HEK293 (cell line): ENCODE results near the gene S100A2.

Source experiments
- CTCF ChIA-PET: fragments of 350-600 bp; formaldehyde crosslinking; extraction: SDS; loops from one replicate; lab custom pipeline; 2021; ENCODE audit warnings: antibody characterized with exemption; lab: Yijun Ruan, JAX
- POLR2A ChIA-PET: fragments of 300-600 bp; formaldehyde crosslinking; extraction: SDS; loops from one replicate; lab custom pipeline; 2020; ENCODE audit warnings: antibody characterized with exemption, inconsistent platforms; lab: Yijun Ruan, JAX
- H3K27ac ChIP-seq: fragments of 200-500 bp; sonication (Bioruptor generic); 2 replicates; pipeline ENCODE4 v1.5.1; 2014; ENCODE audit warnings: low read depth, low read length, control low read depth, inconsistent platforms; ENCODE audit errors: extremely low read depth
- H3K36me3 ChIP-seq, 2 experiments: fragments of 200-500 bp in 1 of 2; sonication (Bioruptor generic) in 1 of 2; 1 replicate in 1 of 2; 2 replicates in 1 of 2; pipeline ENCODE4 v1.5.1; 2014 to 2017; ENCODE audit warnings: inconsistent platforms in 2 of 2, low read length in 2 of 2; ENCODE audit not compliant: control insufficient read depth in 2 of 2, insufficient read depth in 1 of 2
- H3K4me1 ChIP-seq: fragments of 200-500 bp; sonication (Bioruptor generic); 2 replicates; pipeline ENCODE4 v1.5.1; 2014; ENCODE audit warnings: mild to moderate bottlenecking, low read length, inconsistent platforms; ENCODE audit not compliant: control insufficient read depth, insufficient read depth
- H3K4me3 ChIP-seq: 2 replicates; pipeline ENCODE4 v1.5.1; 2011; ENCODE audit warnings: low read depth, mild to moderate bottlenecking, control low read depth, low read length, moderate library complexity
- H3K9me3 ChIP-seq: fragments of 200-500 bp; sonication (Bioruptor generic); 2 replicates; pipeline ENCODE4 v1.5.1; 2014; ENCODE audit warnings: low read depth, low read length, inconsistent platforms; ENCODE audit not compliant: control insufficient read depth, insufficient read depth
- CTCF ChIP-seq: fragments of 450-650 bp; formaldehyde crosslinking; IDR thresholded peaks from 2 replicates; pipeline ENCODE4 v1.5.1; 2016; ENCODE audit warnings: missing biosample characterization, missing genetic modification characterization
- EGR2 ChIP-seq: fragments of 450-650 bp; formaldehyde crosslinking; IDR thresholded peaks from 2 replicates; pipeline ENCODE4 v1.5.1; 2016; ENCODE audit warnings: low read depth, missing biosample characterization, missing genetic modification characterization
- FEZF1 ChIP-seq: fragments of 450-650 bp; formaldehyde crosslinking; IDR thresholded peaks from 2 replicates; pipeline ENCODE4 v1.5.1; 2016; ENCODE audit warnings: missing biosample characterization, missing genetic modification characterization
- KLF1 ChIP-seq: fragments of 450-650 bp; formaldehyde crosslinking; IDR thresholded peaks from 2 replicates; pipeline ENCODE4 v1.5.1; 2016; ENCODE audit warnings: missing biosample characterization, missing genetic modification characterization
- PRDM6 ChIP-seq: fragments of 450-650 bp; formaldehyde crosslinking; IDR thresholded peaks from 2 replicates; pipeline ENCODE4 v1.5.1; 2017; ENCODE audit warnings: missing biosample characterization, missing genetic modification characterization
- REPIN1 ChIP-seq: fragments of 450-650 bp; formaldehyde crosslinking; IDR thresholded peaks from 2 replicates; pipeline ENCODE4 v1.5.1; 2017; ENCODE audit warnings: missing biosample characterization, missing genetic modification characterization, low read depth
- SP2 ChIP-seq: fragments of 450-650 bp; formaldehyde crosslinking; IDR thresholded peaks from 2 replicates; pipeline ENCODE4 v1.5.1; 2016; ENCODE audit warnings: missing biosample characterization, missing genetic modification characterization
- SP7 ChIP-seq: fragments of 450-650 bp; formaldehyde crosslinking; IDR thresholded peaks from 2 replicates; pipeline ENCODE4 v1.5.1; 2016; ENCODE audit warnings: missing biosample characterization, missing genetic modification characterization
- TCF7L2 ChIP-seq: IDR thresholded peaks from 2 replicates; pipeline ENCODE4 v1.6.1; 2011; ENCODE audit warnings: low read depth, mild to moderate bottlenecking, inconsistent platforms, low read length, moderate library complexity, borderline replicate concordance
- ZBTB17 ChIP-seq: fragments of 450-650 bp; formaldehyde crosslinking; IDR thresholded peaks from 2 replicates; pipeline ENCODE4 v1.5.1; 2016; ENCODE audit warnings: missing biosample characterization, missing genetic modification characterization
- ZNF132 ChIP-seq: fragments of 450-650 bp; formaldehyde crosslinking; IDR thresholded peaks from 2 replicates; pipeline ENCODE4 v1.5.1; 2017; ENCODE audit warnings: missing biosample characterization, missing genetic modification characterization, borderline replicate concordance
- ZNF184 ChIP-seq: fragments of 450-650 bp; IDR thresholded peaks from 2 replicates; pipeline ENCODE4 v1.5.1; 2018; ENCODE audit warnings: missing biosample characterization, mild to moderate bottlenecking, missing genetic modification characterization
- ZNF580 ChIP-seq: fragments of 450-650 bp; formaldehyde crosslinking; IDR thresholded peaks from 2 replicates; pipeline ENCODE4 v1.5.1; 2016; ENCODE audit warnings: missing biosample characterization, missing genetic modification characterization
- ZNF626 ChIP-seq: fragments of 450-650 bp; sonication (Bioruptor Pico); formaldehyde crosslinking; IDR thresholded peaks from 2 replicates; pipeline ENCODE4 v1.5.1; 2018; ENCODE audit warnings: missing biosample characterization, missing genetic modification characterization, inconsistent platforms
- ZNF785 ChIP-seq: fragments of 450-650 bp; formaldehyde crosslinking; IDR thresholded peaks from 2 replicates; pipeline ENCODE4 v1.5.1; 2016; ENCODE audit warnings: missing biosample characterization, missing genetic modification characterization

S100A2 gene

GRCh38 chr1:153515504-153516394, 49.9 kb downstream of the S100A2 start:
- Histone ChIP-seq H3K4me1 (no peaks in the 10 kb centered on the region), H3K9me3 (no peaks in the 10 kb centered on the region), H3K27ac (no peak overlapping the region), H3K4me3 (no peak overlapping the region), H3K36me3 (no peaks in the 10 kb centered on the region)
- ChIA-PET CTCF (interaction anchor here (0.6 to 2.4 kb wide), 4 partner anchors 18 to 163 kb away, joined by 3 to 16 read pairs (median 5); no protein-coding TSS in a partner anchor), POLR2A (interaction anchor here (1.1 to 2.2 kb wide), 4 partner anchors 52 to 118 kb away, joined by 3 to 8 read pairs (median 5); partner anchors contain the start of genes CHTOP, S100A1 and S100A13)
- TF ChIP-seq ZNF184, result peak; percentile 91
- TF ChIP-seq PRDM6 (tag by site-specific recombination), result no peak
- no peak for TF ChIP-seq FEZF1
- no peak for TF ChIP-seq EGR2 (tag by site-specific recombination)
- no peak for TF ChIP-seq ZNF626 (tag by site-specific recombination)
- TF ChIP-seq SP2 (tag by site-specific recombination), result peak; percentile 33; the same call in 1 of the 2 replicates
- TF ChIP-seq KLF1 (tag by site-specific recombination), result peak; percentile 85
- TF ChIP-seq ZNF785, result no peak
- peak; percentile 44; the same call in 1 of the 2 replicates for TF ChIP-seq ZBTB17 (tag by site-specific recombination)

GRCh38 chr1:153513666-153514065, 52.0 kb downstream of the S100A2 start:
- Histone ChIP-seq H3K4me3 (no peak overlapping the region), H3K36me3 (no peaks in the 10 kb centered on the region), H3K27ac (no peak overlapping the region), H3K9me3 (no peaks in the 10 kb centered on the region), H3K4me1 (no peaks in the 10 kb centered on the region)
- ChIA-PET CTCF (interaction anchor here (0.6 to 1.2 kb wide), 4 partner anchors 18 to 1875 kb away, joined by 3 to 4 read pairs (median 3); no protein-coding TSS in a partner anchor), POLR2A (interaction anchor here (0.6 to 1.6 kb wide), 2 partner anchors 54 to 148 kb away, joined by 3 to 4 read pairs; no protein-coding TSS in a partner anchor)
- TF ChIP-seq SP7 (tag by site-specific recombination), result no peak
- TF ChIP-seq TCF7L2, result no peak
- no peak for TF ChIP-seq ZNF580 (tag by site-specific recombination)

- TF ChIP-seq REPIN1 (tag by site-specific recombination), result no peak
- 0 out of 2 replicates have a peak, but pooled peaks have one; percentile 40 for TF ChIP-seq CTCF (tag by site-specific recombination)
- TF ChIP-seq ZNF132, result no peak
- CTCF ChIA-PET, result interaction anchor here (0.8 to 3.4 kb wide), 4 partner anchors 12 to 474 kb away, joined by 3 to 15 read pairs (median 4); partner anchors contain the start of gene RAB13
- Histone ChIP-seq H3K36me3 (no peaks in the 10 kb centered on the region), H3K9me3 (no peaks in the 10 kb centered on the region), H3K4me1 (no peaks in the 10 kb centered on the region), H3K27ac (no peak overlapping the region), H3K4me3 (no peak overlapping the region)
- POLR2A ChIA-PET, result interaction anchor here (1.6 kb wide), 1 partner anchor 55 kb away, joined by 4 read pairs; no protein-coding TSS in a partner anchor
Observed at GRCh38 chr1:153513023-153513422, 52.6 kb downstream of the S100A2 start.
